22Rv1 (cell line): ENCODE data around the gene ZBTB20.

Experiments used
- ZFX ChIP-seq: fragments of 450-650 bp; IDR thresholded peaks from 2 replicates; pipeline ENCODE4 v1.6.1; 2017; ENCODE audit warnings: antibody characterized with exemption, borderline replicate concordance
- TF ChIP-seq, protein P1 (sequence below): fragments of 450-650 bp; IDR thresholded peaks from 2 replicates; pipeline ENCODE4 v1.5.1; 2017; ENCODE audit warnings: mild to moderate bottlenecking

GRCh38 chr3:114732353-114732752 is 414.7 kb downstream of the ZBTB20 start:
- TF ChIP-seq, protein P1, sequence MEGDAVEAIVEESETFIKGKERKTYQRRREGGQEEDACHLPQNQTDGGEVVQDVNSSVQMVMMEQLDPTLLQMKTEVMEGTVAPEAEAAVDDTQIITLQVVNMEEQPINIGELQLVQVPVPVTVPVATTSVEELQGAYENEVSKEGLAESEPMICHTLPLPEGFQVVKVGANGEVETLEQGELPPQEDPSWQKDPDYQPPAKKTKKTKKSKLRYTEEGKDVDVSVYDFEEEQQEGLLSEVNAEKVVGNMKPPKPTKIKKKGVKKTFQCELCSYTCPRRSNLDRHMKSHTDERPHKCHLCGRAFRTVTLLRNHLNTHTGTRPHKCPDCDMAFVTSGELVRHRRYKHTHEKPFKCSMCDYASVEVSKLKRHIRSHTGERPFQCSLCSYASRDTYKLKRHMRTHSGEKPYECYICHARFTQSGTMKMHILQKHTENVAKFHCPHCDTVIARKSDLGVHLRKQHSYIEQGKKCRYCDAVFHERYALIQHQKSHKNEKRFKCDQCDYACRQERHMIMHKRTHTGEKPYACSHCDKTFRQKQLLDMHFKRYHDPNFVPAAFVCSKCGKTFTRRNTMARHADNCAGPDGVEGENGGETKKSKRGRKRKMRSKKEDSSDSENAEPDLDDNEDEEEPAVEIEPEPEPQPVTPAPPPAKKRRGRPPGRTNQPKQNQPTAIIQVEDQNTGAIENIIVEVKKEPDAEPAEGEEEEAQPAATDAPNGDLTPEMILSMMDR, result no peak
- TF ChIP-seq ZFX, result no peak
